ENCODE results near the gene PODN.

Gene PODN

GRCh38 chr1:53087332-53088285, 25.6 kb downstream of the PODN start:
- no peak overlapping the region for H3K9ac ChIP-seq
- H3K27me3 ChIP-seq (ENCODE audit: control insufficient read depth, insufficient read depth, low read length): no peaks in the 10 kb centered on the region
- no peaks in the 10 kb centered on the region for H3K36me3 ChIP-seq (ENCODE audit: control insufficient read depth, insufficient read depth, low read length)
- H3K79me2 ChIP-seq: no peaks in the 10 kb centered on the region
- no peak overlapping the region for H3K4me2 ChIP-seq (ENCODE audit: low read length)
- TF ChIP-seq CTCF (IDR thresholded peaks at IDR 0.05): no peak
- H3K4me1 ChIP-seq: no peaks in the 10 kb centered on the region
- H2AFZ ChIP-seq: no peak overlapping the region
- H3K27ac ChIP-seq: no peak overlapping the region
- H3K4me3 ChIP-seq (ENCODE audit: low read depth, low read length): no peak overlapping the region
- H3K9me3 ChIP-seq (ENCODE audit: control insufficient read depth, low read length): no peaks in the 10 kb centered on the region

GRCh38 chr1:53088616-53089300, 26.7 kb downstream of the PODN start:
- Histone ChIP-seq H3K4me2 (ENCODE audit: low read length) (no peak overlapping the region), H3K4me1 (no peaks in the 10 kb centered on the region), H3K9ac (no peak overlapping the region), H3K79me2 (no peaks in the 10 kb centered on the region), H3K4me3 (ENCODE audit: low read depth, low read length) (no peak overlapping the region), H3K36me3 (ENCODE audit: control insufficient read depth, insufficient read depth, low read length) (no peaks in the 10 kb centered on the region), H3K27ac (no peak overlapping the region), H3K9me3 (ENCODE audit: control insufficient read depth, low read length) (no peaks in the 10 kb centered on the region), H3K27me3 (ENCODE audit: control insufficient read depth, insufficient read depth, low read length) (no peaks in the 10 kb centered on the region), H2AFZ (no peak overlapping the region)
- no peak for TF ChIP-seq CTCF (IDR thresholded peaks at IDR 0.05)

GRCh38 chr1:53089478-53090226, 27.6 kb downstream of the PODN start:
- H3K9me3 ChIP-seq (ENCODE audit: control insufficient read depth, low read length): no peaks in the 10 kb centered on the region
- no peak overlapping the region for H3K4me2 ChIP-seq (ENCODE audit: low read length)
- no peaks in the 10 kb centered on the region for H3K36me3 ChIP-seq (ENCODE audit: control insufficient read depth, insufficient read depth, low read length)
- no peak overlapping the region for H2AFZ ChIP-seq
- no peaks in the 10 kb centered on the region for H3K4me1 ChIP-seq
- H3K79me2 ChIP-seq: no peaks in the 10 kb centered on the region
- no peak overlapping the region for H3K4me3 ChIP-seq (ENCODE audit: low read depth, low read length)
- no peak overlapping the region for H3K9ac ChIP-seq
- TF ChIP-seq CTCF (IDR thresholded peaks at IDR 0.05): no peak
- H3K27ac ChIP-seq: no peak overlapping the region
- H3K27me3 ChIP-seq (ENCODE audit: control insufficient read depth, insufficient read depth, low read length): no peaks in the 10 kb centered on the region

GRCh38 chr1:53090227-53091147, 28.5 kb downstream of the PODN start:
- no peaks in the 10 kb centered on the region for H3K4me1 ChIP-seq
- H3K4me2 ChIP-seq (ENCODE audit: low read length): no peak overlapping the region
- H3K27me3 ChIP-seq (ENCODE audit: control insufficient read depth, insufficient read depth, low read length): no peaks in the 10 kb centered on the region
- H3K79me2 ChIP-seq: no peaks in the 10 kb centered on the region
- no peaks in the 10 kb centered on the region for H3K9me3 ChIP-seq (ENCODE audit: control insufficient read depth, low read length)
- no peak overlapping the region for H2AFZ ChIP-seq
- no peak overlapping the region for H3K9ac ChIP-seq
- no peaks in the 10 kb centered on the region for H3K36me3 ChIP-seq (ENCODE audit: control insufficient read depth, insufficient read depth, low read length)
- H3K4me3 ChIP-seq (ENCODE audit: low read depth, low read length): no peak overlapping the region
- H3K27ac ChIP-seq: no peak overlapping the region
- TF ChIP-seq CTCF (IDR thresholded peaks at IDR 0.05): no peak

Measured in parathyroid adenoma (tissue), 2 donors.